ENCODE data around the gene CD44.

- TF ChIP-seq CTCF (IDR thresholded peaks at IDR 0.05; ENCODE audit: borderline replicate concordance, extremely low read depth, low read length, poor library complexity, severe bottlenecking) (peak; percentile 25), EZH2 (IDR thresholded peaks at IDR 0.05; ENCODE audit: borderline replicate concordance, low read depth, low read length, severe bottlenecking) (no peak)
Measured at GRCh38 chr11:35144136-35144741, 5.3 kb downstream of the CD44 start.

Measured in DND-41 (cell line).